Trophoblast cell (in vitro differentiated cells and primary cell): ENCODE measurements around the gene TEX28.
"Not testable (repeated sequence)": the region's sequence is repeated elsewhere in the genome, so short reads cannot be mapped to it uniquely, and the experiment has no call there.

Experiments used
- DNase-seq, 2 donors: peaks; one replicate each; pipeline ENCODE4 v3.0.0-alpha.2; 2016
- H2AFZ ChIP-seq: 2 replicates; pipeline ENCODE4 v1.6.1; 2013; ENCODE audit warnings: low read length, moderate library complexity, mild to moderate bottlenecking; ENCODE audit not compliant: insufficient read depth, poor library complexity
- H2AK5ac ChIP-seq: 2 replicates; pipeline ENCODE4 v1.6.1; 2013; ENCODE audit warnings: mild to moderate bottlenecking, low read length
- H2BK120ac ChIP-seq: 2 replicates; pipeline ENCODE4 v1.6.1; 2013; ENCODE audit warnings: low read length, mild to moderate bottlenecking, moderate library complexity; ENCODE audit not compliant: insufficient read depth, poor library complexity
- H2BK12ac ChIP-seq: 2 replicates; pipeline ENCODE4 v1.6.1; 2013; ENCODE audit warnings: mild to moderate bottlenecking, low read length, moderate library complexity
- H2BK5ac ChIP-seq: 2 replicates; pipeline ENCODE4 v1.6.1; 2013; ENCODE audit warnings: low read length, low read depth, moderate library complexity, mild to moderate bottlenecking; ENCODE audit not compliant: poor library complexity
- H3K14ac ChIP-seq: 2 replicates; pipeline ENCODE4 v1.6.1; 2013; ENCODE audit warnings: mild to moderate bottlenecking, low read length
- H3K18ac ChIP-seq: 2 replicates; pipeline ENCODE4 v1.6.1; 2013; ENCODE audit warnings: mild to moderate bottlenecking, low read length
- H3K23ac ChIP-seq: 2 replicates; pipeline ENCODE4 v1.6.1; 2013; ENCODE audit warnings: low read length
- H3K27ac ChIP-seq: 2 replicates; pipeline ENCODE4 v1.5.1; 2013; ENCODE audit warnings: low read depth, mild to moderate bottlenecking, inconsistent platforms, low read length, moderate library complexity
- H3K27me3 ChIP-seq: 2 replicates; pipeline ENCODE4 v1.6.1; 2013; ENCODE audit warnings: inconsistent platforms, mild to moderate bottlenecking, low read length, moderate library complexity; ENCODE audit not compliant: insufficient read depth
- H3K36me3 ChIP-seq, 2 experiments: 1 replicate in 1 of 2; 2 replicates in 1 of 2; pipeline ENCODE4 v1.6.1; 2013; ENCODE audit warnings: low read length in 2 of 2, mild to moderate bottlenecking in 2 of 2, moderate library complexity in 1 of 2; ENCODE audit not compliant: insufficient read depth in 2 of 2, control insufficient read depth in 1 of 2
- H3K4ac ChIP-seq: 2 replicates; pipeline ENCODE4 v1.6.1; 2013; ENCODE audit warnings: low read depth, mild to moderate bottlenecking, low read length, moderate library complexity
- H3K4me1 ChIP-seq, 2 experiments: 1 replicate in 1 of 2; 2 replicates in 1 of 2; pipeline ENCODE4 v1.6.1; 2013; ENCODE audit warnings: low read length in 2 of 2, mild to moderate bottlenecking in 2 of 2, moderate library complexity in 1 of 2; ENCODE audit not compliant: insufficient read depth in 2 of 2, control insufficient read depth in 1 of 2
- H3K4me2 ChIP-seq: 2 replicates; pipeline ENCODE4 v1.6.1; 2013; ENCODE audit warnings: inconsistent platforms, mild to moderate bottlenecking, low read length, moderate library complexity
- H3K4me3 ChIP-seq: 2 replicates; pipeline ENCODE4 v1.5.1; 2013; ENCODE audit warnings: mild to moderate bottlenecking, low read depth, low read length, inconsistent platforms
- H3K79me1 ChIP-seq: one replicate; pipeline ENCODE4 v1.6.1; 2013; ENCODE audit warnings: low read length
- H3K79me2 ChIP-seq: 2 replicates; pipeline ENCODE4 v1.6.1; 2013; ENCODE audit warnings: low read length, mild to moderate bottlenecking; ENCODE audit not compliant: control insufficient read depth, insufficient read depth, poor library complexity
- H3K9ac ChIP-seq: 2 replicates; pipeline ENCODE4 v1.6.1; 2013; ENCODE audit warnings: mild to moderate bottlenecking, low read length
- H3K9me3 ChIP-seq: 2 replicates; pipeline ENCODE4 v1.6.1; 2013; ENCODE audit warnings: low read depth, mild to moderate bottlenecking, control low read depth, inconsistent platforms, low read length; ENCODE audit not compliant: insufficient read depth
- H4K12ac ChIP-seq: 2 replicates; pipeline ENCODE4 v1.6.1; 2013; ENCODE audit warnings: low read depth, mild to moderate bottlenecking, low read length, moderate library complexity
- H4K8ac ChIP-seq: 2 replicates; pipeline ENCODE4 v1.6.1; 2013; ENCODE audit warnings: low read depth, mild to moderate bottlenecking, low read length, moderate library complexity
- H4K91ac ChIP-seq: one replicate; pipeline ENCODE4 v1.6.1; 2013; ENCODE audit warnings: low read depth, mild to moderate bottlenecking, low read length, moderate library complexity
- WGBS: extraction: QIAGEN DNeasy Blood & Tissue Kit; methylation state at CpG from one replicate; pipeline ENCODE4 v1.1.7; 2013; ENCODE audit warnings: missing lambda C conversion rate; ENCODE audit not compliant: insufficient read length, insufficient coverage; ENCODE audit errors: extremely low coverage; 5-methylcytosine and 5-hydroxymethylcytosine counted together

TEX28 gene

DNA sequence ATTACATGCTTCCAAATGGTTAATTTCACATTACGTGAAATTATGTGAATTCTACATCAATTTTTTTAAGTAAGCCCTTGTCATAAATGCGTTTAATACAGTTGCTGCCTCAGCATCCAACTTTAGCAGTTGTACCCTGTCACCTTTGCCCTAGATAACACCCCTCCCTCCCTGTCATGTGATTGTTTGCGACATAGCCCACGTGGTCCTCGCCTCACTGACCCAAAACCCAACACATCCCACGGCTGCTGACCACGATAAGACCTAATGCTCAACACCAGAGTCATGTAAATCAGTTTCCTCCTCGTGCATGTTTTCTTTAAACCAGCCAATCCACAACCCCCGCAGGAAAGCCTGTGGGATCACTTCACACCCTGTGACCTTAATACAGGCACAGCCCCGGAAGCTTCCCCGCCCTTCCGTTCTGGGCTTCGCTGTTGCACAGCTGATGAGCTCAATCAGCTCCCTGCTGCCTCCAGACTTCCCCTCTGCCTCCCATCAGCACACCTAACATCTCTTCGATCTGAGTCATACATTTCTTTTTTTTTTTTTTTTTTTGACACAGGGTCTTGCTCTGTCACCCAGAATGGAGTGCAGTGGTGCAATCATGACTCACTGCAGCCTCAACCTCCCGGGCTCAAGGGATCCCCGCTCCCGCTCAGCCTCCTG lies 47.4 kb downstream of the TEX28 start:
- WGBS, result no CpG with 5 or more reads among the region's 17 CpGs
- not testable (repeated sequence) for DNase-seq, H3K27me3 ChIP-seq, H3K79me1 ChIP-seq, H3K36me3 ChIP-seq, H2BK12ac ChIP-seq, H2AK5ac ChIP-seq, H3K27ac ChIP-seq, H3K4me3 ChIP-seq, H3K9me3 ChIP-seq, H3K4me2 ChIP-seq, H2BK5ac ChIP-seq, H4K91ac ChIP-seq, H3K4ac ChIP-seq, H2BK120ac ChIP-seq, H3K79me2 ChIP-seq, H2AFZ ChIP-seq, H3K23ac ChIP-seq, H3K18ac ChIP-seq, H3K9ac ChIP-seq, H3K4me1 ChIP-seq, H4K8ac ChIP-seq, H3K14ac ChIP-seq, H4K12ac ChIP-seq

DNA sequence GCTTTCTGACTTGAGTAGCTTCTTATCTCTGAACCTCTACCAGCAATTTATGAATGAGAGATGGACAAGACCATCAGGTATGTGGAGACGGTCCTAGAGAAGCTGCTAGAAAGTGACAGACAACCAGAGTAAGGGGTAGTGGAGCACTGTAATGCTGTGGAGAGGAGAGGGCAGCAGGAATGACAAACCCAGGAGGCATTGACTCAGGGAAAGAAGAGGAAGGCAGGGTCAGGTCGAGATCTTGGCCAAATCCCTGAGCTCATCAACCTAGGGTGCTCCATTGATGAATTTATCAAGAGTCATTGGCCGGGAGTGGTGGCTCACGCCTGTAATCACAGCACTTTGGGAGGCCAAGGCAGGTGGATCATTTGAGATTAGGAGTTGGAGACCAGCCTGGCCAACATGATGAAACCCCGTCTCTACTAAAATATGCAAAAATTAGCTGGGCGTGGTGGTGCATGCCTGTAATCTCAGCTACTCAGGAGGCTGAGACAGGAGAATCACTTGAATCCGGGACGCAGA lies 54.9 kb downstream of the TEX28 start:
- WGBS, result no CpG with 5 or more reads among the region's 8 CpGs

DNA sequence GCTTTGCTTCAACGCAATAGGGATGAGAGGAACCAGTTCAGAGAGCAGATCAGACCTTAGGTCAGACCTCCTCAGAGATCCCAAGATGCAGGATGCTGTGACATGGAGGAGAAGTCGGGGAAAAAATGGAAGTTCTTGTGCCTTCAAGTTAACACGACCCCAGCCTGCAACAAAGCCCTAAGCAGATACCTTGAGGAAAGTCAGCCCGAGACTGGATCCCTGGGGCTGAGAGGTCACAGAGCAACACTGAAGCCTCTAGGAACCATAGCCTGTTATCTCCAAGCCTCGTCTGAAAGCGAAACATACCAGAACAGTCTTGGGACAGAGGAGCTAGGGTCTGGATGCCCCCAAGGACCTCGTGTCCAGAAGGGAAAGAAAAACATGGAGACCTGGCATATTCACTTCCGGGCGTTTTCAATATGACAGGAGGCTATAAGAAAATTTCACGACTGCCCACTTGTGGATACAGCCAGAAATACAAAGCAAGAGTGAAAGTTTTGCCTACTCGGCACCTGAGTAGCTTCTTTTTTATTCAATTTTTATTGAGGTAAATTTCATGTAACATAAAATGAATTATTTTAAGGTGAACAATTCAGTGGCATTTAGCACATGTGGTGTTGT lies 55.9 kb downstream of the TEX28 start:
- H3K4me2 ChIP-seq, H3K14ac ChIP-seq, H2AK5ac ChIP-seq, H3K27ac ChIP-seq, H4K8ac ChIP-seq, H2AFZ ChIP-seq, H2BK120ac ChIP-seq, H3K4ac ChIP-seq, H4K12ac ChIP-seq, H3K4me1 ChIP-seq, H2BK12ac ChIP-seq, H3K9ac ChIP-seq, H2BK5ac ChIP-seq, H4K91ac ChIP-seq, DNase-seq, H3K4me3 ChIP-seq, H3K36me3 ChIP-seq, H3K79me2 ChIP-seq, H3K9me3 ChIP-seq, H3K79me1 ChIP-seq, H3K27me3 ChIP-seq, H3K18ac ChIP-seq, H3K23ac ChIP-seq: not testable (repeated sequence)
- no CpG with 5 or more reads among the region's 11 CpGs for WGBS

More for the DNA sequence above, 54.9 kb downstream of the TEX28 start:
- H3K9ac ChIP-seq, DNase-seq, H4K8ac ChIP-seq, H3K4ac ChIP-seq, H2AFZ ChIP-seq, H3K18ac ChIP-seq, H3K14ac ChIP-seq, H3K79me2 ChIP-seq, H3K79me1 ChIP-seq, H2AK5ac ChIP-seq, H4K91ac ChIP-seq, H3K9me3 ChIP-seq, H4K12ac ChIP-seq, H2BK12ac ChIP-seq, H2BK120ac ChIP-seq, H3K4me1 ChIP-seq, H3K27me3 ChIP-seq, H3K27ac ChIP-seq, H2BK5ac ChIP-seq, H3K23ac ChIP-seq, H3K36me3 ChIP-seq, H3K4me2 ChIP-seq, H3K4me3 ChIP-seq: not testable (repeated sequence)

- H3K18ac ChIP-seq, H3K4me1 ChIP-seq, H3K23ac ChIP-seq, H4K91ac ChIP-seq, H3K4ac ChIP-seq, H3K4me2 ChIP-seq, H4K12ac ChIP-seq, H3K14ac ChIP-seq, H2BK12ac ChIP-seq, H2BK120ac ChIP-seq, H3K4me3 ChIP-seq, H3K9me3 ChIP-seq, H2AFZ ChIP-seq, H2BK5ac ChIP-seq, H2AK5ac ChIP-seq, H4K8ac ChIP-seq, H3K27ac ChIP-seq, H3K79me2 ChIP-seq, H3K27me3 ChIP-seq, H3K36me3 ChIP-seq, DNase-seq, H3K79me1 ChIP-seq, H3K9ac ChIP-seq: not testable (repeated sequence)
- WGBS, result no CpG with 5 or more reads among the region's 16 CpGs
Observed at GRCh38 chrX:154233620-154234019, 61.3 kb downstream of the TEX28 start.
